H1 (cell line): ENCODE data around the gene CTSC. TPM values are rescaled to one million over a fixed set of nuclear protein-coding genes. Genes with fewer than 3 reads are reported as not detected.

Source experiments
- CBX8 ChIP-seq: fragments of 300-800, 300-1000 bp; sonication (generic); IDR thresholded peaks from 2 replicates; pipeline ENCODE4 v1.7.1; 2016; ENCODE audit warnings: low read depth, low read length, borderline replicate concordance
- PHF8 ChIP-seq: fragments of 200-600 bp; sonication (generic); conservative IDR thresholded peaks from 2 replicates; pipeline ENCODE4 v1.7.1; 2012; ENCODE audit warnings: low read depth, mild to moderate bottlenecking, inconsistent platforms, low read length, moderate library complexity
- polyA plus RNA-seq, 7 experiments: library from polyadenylated mRNA; depleted of rRNA in 3 of 7; stranded (reverse) in 5 of 7; unstranded in 2 of 7; fragments of >200 nt in 5 of 7; fragments of 200-250 nt in 2 of 7; gene quantifications; 1 replicate in 5 of 7; 2 replicates in 1 of 7; 4 replicates in 1 of 7; pipeline versions ENCODE4 v1.2.1 to v1.2.3, GENCODE V29; 2011 to 2013; ENCODE audit warnings: missing spikeins in 2 of 7, mixed read lengths in 2 of 7
- total RNA-seq: library from RNA; stranded (reverse); fragmentation: NEBNext Ultra II Directional; extraction: Animal tissue kit (Norgen Biotek cat#: 25700); gene quantifications from 2 replicates; pipeline ENCODE4 v1.2.1, GENCODE V29; 2021

CTSC gene
- total and polyA plus RNA-seq, 2 of the 8 experiments (the other 6 are each of a cell fraction or from before 2014, with no cell fraction given): 347 to 369 TPM

- no peak for TF ChIP-seq PHF8
- no peak for TF ChIP-seq CBX8
These were observed 86.8 kb downstream of the CTSC start (continued) for GRCh38 chr11:88250566-88251242.
